Fibroblast of lung (primary cell): Measurements from ENCODE around the gene ATXN7L1. TPM values are rescaled to one million over a fixed set of nuclear protein-coding genes. Genes with fewer than 3 reads are reported as not detected.
A peak's percentile ranks its signal among the peaks of the same experiment; 100 is the strongest.
"Not testable (repeated sequence)": the region's sequence is repeated elsewhere in the genome, so short reads cannot be mapped to it uniquely, and the experiment has no call there.

Source experiments
- DNase-seq, 2 donors: peaks; one replicate each; pipeline versions ENCODE4 v3.0.0 to v3.0.0-alpha.2; 2010; ENCODE audit warnings: low read depth in 2 of 2
- H2AFZ ChIP-seq: 2 replicates; pipeline ENCODE4 v1.5.1; 2012; ENCODE audit warnings: low read length, control low read depth, inconsistent platforms
- H3K27ac ChIP-seq: 2 replicates; pipeline ENCODE4 v1.5.1; 2011; ENCODE audit warnings: low read length, control low read depth; ENCODE audit not compliant: insufficient read depth
- H3K27me3 ChIP-seq: 2 replicates; pipeline ENCODE4 v1.5.1; 2011; ENCODE audit warnings: mild to moderate bottlenecking, low read length; ENCODE audit not compliant: control insufficient read depth, insufficient read depth
- H3K36me3 ChIP-seq: 2 replicates; pipeline ENCODE4 v1.5.1; 2011; ENCODE audit warnings: low read length; ENCODE audit not compliant: control insufficient read depth, insufficient read depth
- H3K4me1 ChIP-seq: 2 replicates; pipeline ENCODE4 v1.5.1; 2011; ENCODE audit warnings: low read length; ENCODE audit not compliant: control insufficient read depth, insufficient read depth; ENCODE audit errors: extremely low read depth
- H3K4me2 ChIP-seq: 2 replicates; pipeline ENCODE4 v1.5.1; 2011; ENCODE audit warnings: low read length, control low read depth; ENCODE audit not compliant: insufficient read depth; ENCODE audit errors: extremely low read depth
- H3K4me3 ChIP-seq, 4 experiments: fragments of 200-600 bp in 1 of 4; sonication (generic) in 1 of 4; replicated peaks in 1 of 4; 2 replicates each; pipeline ENCODE4 v1.5.1; 2011 to 2016; ENCODE audit warnings: low read length in 4 of 4, low read depth in 3 of 4, mild to moderate bottlenecking in 3 of 4, control low read depth in 2 of 4, inconsistent platforms in 1 of 4, mixed read lengths in 1 of 4; ENCODE audit not compliant: insufficient read depth in 1 of 4; ENCODE audit errors: control extremely low read depth in 1 of 4
- H3K79me2 ChIP-seq: 2 replicates; pipeline ENCODE4 v1.5.1; 2012; ENCODE audit warnings: mild to moderate bottlenecking, low read length, inconsistent platforms; ENCODE audit not compliant: control insufficient read depth, insufficient read depth
- H3K9ac ChIP-seq: 2 replicates; pipeline ENCODE4 v1.5.1; 2011; ENCODE audit warnings: mild to moderate bottlenecking, low read length, control low read depth; ENCODE audit not compliant: insufficient read depth
- H3K9me3 ChIP-seq: 2 replicates; pipeline ENCODE4 v1.5.1; 2012; ENCODE audit warnings: low read depth, low read length; ENCODE audit not compliant: control insufficient read depth, insufficient read depth
- H4K20me1 ChIP-seq: 2 replicates; pipeline ENCODE4 v1.5.1; 2011; ENCODE audit warnings: low read length; ENCODE audit not compliant: control insufficient read depth, insufficient read depth; ENCODE audit errors: extremely low read depth
- EZH2 ChIP-seq: IDR thresholded peaks from 2 replicates; pipeline ENCODE4 v1.5.1; 2012; ENCODE audit warnings: low read length, control low read depth, mild to moderate bottlenecking; ENCODE audit errors: missing control alignments
- polyA plus RNA-seq, 2 donors: library from polyadenylated mRNA; depleted of rRNA in 1 of 2; stranded (reverse) in 1 of 2; unstranded in 1 of 2; fragments of >200 nt; gene quantifications; 2 replicates each; pipeline ENCODE4 v1.2.1, GENCODE V29; 2011 to 2012; ENCODE audit warnings: missing spikeins in 1 of 2
- total RNA-seq: library from RNA; depleted of rRNA; stranded (reverse); fragments of >200 nt; gene quantifications from 2 replicates; pipeline ENCODE4 v1.2.1, GENCODE V29; 2014
- TF ChIP-seq, protein P1 (sequence below), 2 donors: IDR thresholded peaks in 1 of 2; conservative IDR thresholded peaks in 1 of 2; 1 replicate in 1 of 2; 2 replicates in 1 of 2; pipeline ENCODE4 v1.5.1; 2011 to 2012; ENCODE audit warnings: low read length in 2 of 2, control low read depth in 1 of 2, inconsistent platforms in 1 of 2, low read depth in 1 of 2, mild to moderate bottlenecking in 1 of 2

Gene ATXN7L1
- total and polyA plus RNA-seq, 2 donors (not counting 1 experiment from before 2014, with no cell fraction given): 5.1 to 9.4 TPM

- no peak overlapping the region for H3K27ac ChIP-seq
- no peak overlapping the region for H2AFZ ChIP-seq
- H3K4me3 ChIP-seq: no peak overlapping the region
- no peak overlapping the region for H3K9ac ChIP-seq
- H3K27me3 ChIP-seq: no peaks in the 10 kb centered on the region
- H3K4me2 ChIP-seq: no peak overlapping the region
- TF ChIP-seq, protein P1, sequence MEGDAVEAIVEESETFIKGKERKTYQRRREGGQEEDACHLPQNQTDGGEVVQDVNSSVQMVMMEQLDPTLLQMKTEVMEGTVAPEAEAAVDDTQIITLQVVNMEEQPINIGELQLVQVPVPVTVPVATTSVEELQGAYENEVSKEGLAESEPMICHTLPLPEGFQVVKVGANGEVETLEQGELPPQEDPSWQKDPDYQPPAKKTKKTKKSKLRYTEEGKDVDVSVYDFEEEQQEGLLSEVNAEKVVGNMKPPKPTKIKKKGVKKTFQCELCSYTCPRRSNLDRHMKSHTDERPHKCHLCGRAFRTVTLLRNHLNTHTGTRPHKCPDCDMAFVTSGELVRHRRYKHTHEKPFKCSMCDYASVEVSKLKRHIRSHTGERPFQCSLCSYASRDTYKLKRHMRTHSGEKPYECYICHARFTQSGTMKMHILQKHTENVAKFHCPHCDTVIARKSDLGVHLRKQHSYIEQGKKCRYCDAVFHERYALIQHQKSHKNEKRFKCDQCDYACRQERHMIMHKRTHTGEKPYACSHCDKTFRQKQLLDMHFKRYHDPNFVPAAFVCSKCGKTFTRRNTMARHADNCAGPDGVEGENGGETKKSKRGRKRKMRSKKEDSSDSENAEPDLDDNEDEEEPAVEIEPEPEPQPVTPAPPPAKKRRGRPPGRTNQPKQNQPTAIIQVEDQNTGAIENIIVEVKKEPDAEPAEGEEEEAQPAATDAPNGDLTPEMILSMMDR (conservative IDR thresholded peaks at IDR 0.05 in 1 of 2, IDR thresholded peaks at IDR 0.05 in 1 of 2; ENCODE audit: low read depth in 1 of 2, low read length in 2 of 2): no peak
- no peak for TF ChIP-seq EZH2
- no peaks in the 10 kb centered on the region for H3K36me3 ChIP-seq
- H3K9me3 ChIP-seq: no peaks in the 10 kb centered on the region
- peaks cover 4% of the 10 kb centered on the region for H3K79me2 ChIP-seq
- H4K20me1 ChIP-seq: no peaks in the 10 kb centered on the region
- DNase-seq: no peak
- H3K4me1 ChIP-seq: no peaks in the 10 kb centered on the region
These were observed 11.3 kb upstream of the ATXN7L1 start for GRCh38 chr7:105887569-105888189.

GRCh38 chr7:105886776-105887175, 10.4 kb upstream of the ATXN7L1 start:
- no peak overlapping the region for H2AFZ ChIP-seq
- no peaks in the 10 kb centered on the region for H4K20me1 ChIP-seq
- no peaks in the 10 kb centered on the region for H3K4me1 ChIP-seq
- no peak overlapping the region for H3K4me2 ChIP-seq
- no peaks in the 10 kb centered on the region for H3K27me3 ChIP-seq
- H3K79me2 ChIP-seq: peaks cover 4% of the 10 kb centered on the region
- no peak overlapping the region for H3K27ac ChIP-seq
- no peaks in the 10 kb centered on the region for H3K9me3 ChIP-seq
- H3K36me3 ChIP-seq: no peaks in the 10 kb centered on the region
- H3K4me3 ChIP-seq: no peak overlapping the region
- peak in 1 of 2 donors; percentile 9 for DNase-seq
- no peak overlapping the region for H3K9ac ChIP-seq
- TF ChIP-seq, protein P1 (conservative IDR thresholded peaks at IDR 0.05 in 1 of 2, IDR thresholded peaks at IDR 0.05 in 1 of 2; ENCODE audit: low read depth in 1 of 2, low read length in 2 of 2): no peak
- TF ChIP-seq EZH2: no peak

- peak; percentile 4 to 19 for DNase-seq
- no peak overlapping the region for H3K9ac ChIP-seq
These were observed 9.2 kb upstream of the ATXN7L1 start for GRCh38 chr7:105885387-105886111.

DNA sequence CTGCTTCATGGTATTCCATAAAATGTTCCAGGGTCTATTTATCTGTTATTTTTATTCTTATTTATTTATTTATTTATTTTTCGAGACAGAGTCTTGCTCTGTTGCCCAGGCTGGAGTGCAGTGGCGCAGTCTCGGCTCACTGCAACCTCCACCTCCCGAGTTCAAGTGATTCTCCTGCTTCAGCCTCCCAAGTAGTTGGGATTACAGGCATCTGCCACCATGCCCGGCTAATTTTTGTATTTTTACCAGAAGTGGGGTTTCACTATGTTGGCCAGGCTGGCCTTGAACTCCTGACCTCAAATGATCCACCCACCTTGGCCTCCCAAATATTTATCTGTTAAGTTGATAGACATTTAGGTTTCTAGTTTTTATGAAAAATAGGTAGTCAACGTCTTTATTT, 6.8 kb upstream of the ATXN7L1 start:
- not testable (repeated sequence) for H3K9ac ChIP-seq, H3K4me3 ChIP-seq, H3K4me1 ChIP-seq, H4K20me1 ChIP-seq, H3K36me3 ChIP-seq, H2AFZ ChIP-seq, H3K4me2 ChIP-seq, DNase-seq, H3K27me3 ChIP-seq, H3K27ac ChIP-seq, H3K9me3 ChIP-seq
- H3K79me2 ChIP-seq: peaks cover 22% of the 10 kb centered on the region

More at GRCh38 chr7:105885387-105886111, 9.2 kb upstream of the ATXN7L1 start:
- H4K20me1 ChIP-seq: no peaks in the 10 kb centered on the region
- H3K36me3 ChIP-seq: no peaks in the 10 kb centered on the region
- H3K4me1 ChIP-seq: no peaks in the 10 kb centered on the region
- H3K79me2 ChIP-seq: peaks cover 9% of the 10 kb centered on the region
- H3K9me3 ChIP-seq: no peaks in the 10 kb centered on the region
- no peak overlapping the region for H3K27ac ChIP-seq
- no peaks in the 10 kb centered on the region for H3K27me3 ChIP-seq
- H3K4me2 ChIP-seq: no peak overlapping the region
- TF ChIP-seq, protein P1 (conservative IDR thresholded peaks at IDR 0.05 in 1 of 2, IDR thresholded peaks at IDR 0.05 in 1 of 2; ENCODE audit: low read depth in 1 of 2, low read length in 2 of 2): no peak
- TF ChIP-seq EZH2: no peak
- no peak overlapping the region for H2AFZ ChIP-seq
- H3K4me3 ChIP-seq: no peak overlapping the region
